Neural cell (in vitro differentiated cells): ENCODE results near the gene NUDT7. TPM values are rescaled to one million over a fixed set of nuclear protein-coding genes. Genes with fewer than 3 reads are reported as not detected.

ENCODE experiments used
- H2AFZ ChIP-seq: fragments of 200-600, 300-800 bp; sonication (generic), shearing (Covaris generic); 2 replicates; pipeline ENCODE4 v1.6.0; 2014; ENCODE audit warnings: low read depth, mild to moderate bottlenecking, antibody characterized with exemption, low read length, moderate library complexity
- H3F3A ChIP-seq: fragments of 200-600 bp; shearing (Covaris generic); 2 replicates; pipeline ENCODE4 v1.6.1; 2016; ENCODE audit warnings: mild to moderate bottlenecking, moderate library complexity, mixed read lengths, antibody characterized with exemption, low read length; ENCODE audit not compliant: insufficient read depth, poor library complexity, severe bottlenecking
- H3K27ac ChIP-seq: fragments of 200-600, 300-800 bp; sonication (generic), shearing (Covaris generic); 2 replicates; pipeline ENCODE4 v1.5.1; 2014; ENCODE audit warnings: mild to moderate bottlenecking, low read length, moderate library complexity
- H3K27me3 ChIP-seq: fragments of 300-800, 200-600 bp; sonication (generic), shearing (Covaris generic); 2 replicates; pipeline ENCODE4 v1.6.0; 2014; ENCODE audit warnings: mild to moderate bottlenecking, low read depth, low read length, moderate library complexity; ENCODE audit not compliant: insufficient read depth
- H3K36me3 ChIP-seq: fragments of 300-800, 200-600 bp; sonication (generic), shearing (Covaris generic); 2 replicates; pipeline ENCODE4 v1.5.1; 2014; ENCODE audit warnings: mild to moderate bottlenecking, antibody characterized with exemption, low read length, moderate library complexity; ENCODE audit not compliant: insufficient read depth
- H3K4me2 ChIP-seq: fragments of 300-800, 200-600 bp; sonication (generic), shearing (Covaris generic); 2 replicates; pipeline ENCODE4 v1.6.0; 2014; ENCODE audit warnings: mild to moderate bottlenecking, low read length
- H3K4me3 ChIP-seq: fragments of 300-800, 200-600 bp; sonication (generic), shearing (Covaris generic); 2 replicates; pipeline ENCODE4 v1.5.1; 2014; ENCODE audit warnings: mild to moderate bottlenecking, low read length, moderate library complexity
- H3K79me2 ChIP-seq: fragments of 200-600 bp; shearing (Covaris generic); replicated peaks from 2 replicates; pipeline ENCODE4 v1.6.0; 2014; ENCODE audit warnings: mild to moderate bottlenecking, low read length, moderate library complexity; ENCODE audit not compliant: insufficient read depth
- H3K9ac ChIP-seq: fragments of 300-800, 200-600 bp; sonication (generic), shearing (Covaris generic); 2 replicates; pipeline ENCODE4 v1.6.1; 2016; ENCODE audit warnings: mild to moderate bottlenecking, low read length, mixed read lengths
- H3K9me2 ChIP-seq: fragments of 200-600 bp; shearing (Covaris generic); 2 replicates; pipeline ENCODE4 v1.6.1; 2016; ENCODE audit warnings: mild to moderate bottlenecking, low read length, mixed read lengths; ENCODE audit not compliant: insufficient read depth
- H3K9me3 ChIP-seq: fragments of 200-600, 300-800 bp; sonication (generic), shearing (Covaris generic); 2 replicates; pipeline ENCODE4 v1.6.1; 2016; ENCODE audit warnings: mild to moderate bottlenecking, mixed run types, low read length, moderate library complexity, mixed read lengths
- H4K20me1 ChIP-seq: fragments of 200-600 bp; shearing (Covaris generic); 2 replicates; pipeline ENCODE4 v1.6.1; 2016; ENCODE audit warnings: mild to moderate bottlenecking, mixed run types; ENCODE audit not compliant: insufficient read depth
- EP300 ChIP-seq: fragments of 450-650 bp; conservative IDR thresholded peaks from 2 replicates; pipeline ENCODE4 v1.6.1; 2014; ENCODE audit warnings: antibody characterized with exemption, mild to moderate bottlenecking, moderate library complexity; ENCODE audit not compliant: poor library complexity, severe bottlenecking
- EZH2 ChIP-seq: fragments of 200-600, 300-800 bp; shearing (Covaris generic), sonication (generic); IDR thresholded peaks from 2 replicates; pipeline ENCODE4 v1.6.1; 2014; ENCODE audit warnings: antibody characterized with exemption, low read length, borderline replicate concordance, mild to moderate bottlenecking; ENCODE audit not compliant: insufficient read depth, poor library complexity, severe bottlenecking
- MXI1 ChIP-seq: fragments of 450-650 bp; conservative IDR thresholded peaks from 2 replicates; pipeline ENCODE4 v1.6.1; 2014; ENCODE audit warnings: antibody characterized with exemption, mild to moderate bottlenecking; ENCODE audit not compliant: poor library complexity, severe bottlenecking
- POLR2AphosphoS5 ChIP-seq: IDR thresholded peaks from 2 replicates; pipeline ENCODE4 v1.6.1; 2012
- RAD21 ChIP-seq: fragments of 450-650 bp; conservative IDR thresholded peaks from 2 replicates; pipeline ENCODE4 v1.6.1; 2014; ENCODE audit warnings: antibody characterized with exemption, mild to moderate bottlenecking, moderate library complexity
- SMC3 ChIP-seq: fragments of 450-650 bp; conservative IDR thresholded peaks from 2 replicates; pipeline ENCODE4 v1.6.1; 2014; ENCODE audit warnings: antibody characterized with exemption, mild to moderate bottlenecking, moderate library complexity; ENCODE audit not compliant: poor library complexity
- TAF1 ChIP-seq: IDR thresholded peaks from 2 replicates; pipeline ENCODE4 v1.6.1; 2012; ENCODE audit warnings: low read depth
- polyA plus RNA-seq: library from polyadenylated mRNA; depleted of rRNA; stranded (reverse); fragments of >200 nt; gene quantifications from 2 replicates; pipeline ENCODE4 v1.2.3, GENCODE V29; 2014
- TF ChIP-seq, protein P1 (sequence below): fragments of 450-650 bp; IDR thresholded peaks from 2 replicates; pipeline ENCODE4 v1.5.1; 2014; ENCODE audit warnings: antibody characterized with exemption, mild to moderate bottlenecking, moderate library complexity; ENCODE audit not compliant: poor library complexity, severe bottlenecking
- TF ChIP-seq, protein P2 (sequence below): IDR thresholded peaks from 2 replicates; pipeline ENCODE4 v1.6.1; 2012; ENCODE audit warnings: borderline replicate concordance

The NUDT7 gene
- polyA plus RNA-seq, 1 donor from 2014 or later, result 13.9 TPM

- Histone ChIP-seq H3F3A (no peaks in the 10 kb centered on the region), H3K9me2 (no peaks in the 10 kb centered on the region), H3K79me2 (no peaks in the 10 kb centered on the region), H2AFZ (no peak overlapping the region), H3K4me2 (no peak overlapping the region), H4K20me1 (no peaks in the 10 kb centered on the region), H3K36me3 (no peaks in the 10 kb centered on the region), H3K27ac (peak overlapping the region; percentile 38), H3K4me3 (peak overlapping the region; percentile 47), H3K27me3 (no peaks in the 10 kb centered on the region), H3K9ac (no peak overlapping the region), H3K9me3 (no peaks in the 10 kb centered on the region)
- no peak for TF ChIP-seq MXI1
- no peak for TF ChIP-seq EP300
- TF ChIP-seq SMC3, result peak; percentile 100
- TF ChIP-seq RAD21, result peak; percentile 100
- no peak for TF ChIP-seq POLR2AphosphoS5
- TF ChIP-seq TAF1, result no peak
- TF ChIP-seq EZH2, result no peak
- TF ChIP-seq, protein P1, sequence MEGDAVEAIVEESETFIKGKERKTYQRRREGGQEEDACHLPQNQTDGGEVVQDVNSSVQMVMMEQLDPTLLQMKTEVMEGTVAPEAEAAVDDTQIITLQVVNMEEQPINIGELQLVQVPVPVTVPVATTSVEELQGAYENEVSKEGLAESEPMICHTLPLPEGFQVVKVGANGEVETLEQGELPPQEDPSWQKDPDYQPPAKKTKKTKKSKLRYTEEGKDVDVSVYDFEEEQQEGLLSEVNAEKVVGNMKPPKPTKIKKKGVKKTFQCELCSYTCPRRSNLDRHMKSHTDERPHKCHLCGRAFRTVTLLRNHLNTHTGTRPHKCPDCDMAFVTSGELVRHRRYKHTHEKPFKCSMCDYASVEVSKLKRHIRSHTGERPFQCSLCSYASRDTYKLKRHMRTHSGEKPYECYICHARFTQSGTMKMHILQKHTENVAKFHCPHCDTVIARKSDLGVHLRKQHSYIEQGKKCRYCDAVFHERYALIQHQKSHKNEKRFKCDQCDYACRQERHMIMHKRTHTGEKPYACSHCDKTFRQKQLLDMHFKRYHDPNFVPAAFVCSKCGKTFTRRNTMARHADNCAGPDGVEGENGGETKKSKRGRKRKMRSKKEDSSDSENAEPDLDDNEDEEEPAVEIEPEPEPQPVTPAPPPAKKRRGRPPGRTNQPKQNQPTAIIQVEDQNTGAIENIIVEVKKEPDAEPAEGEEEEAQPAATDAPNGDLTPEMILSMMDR, result peak; percentile 97
- TF ChIP-seq, protein P2, sequence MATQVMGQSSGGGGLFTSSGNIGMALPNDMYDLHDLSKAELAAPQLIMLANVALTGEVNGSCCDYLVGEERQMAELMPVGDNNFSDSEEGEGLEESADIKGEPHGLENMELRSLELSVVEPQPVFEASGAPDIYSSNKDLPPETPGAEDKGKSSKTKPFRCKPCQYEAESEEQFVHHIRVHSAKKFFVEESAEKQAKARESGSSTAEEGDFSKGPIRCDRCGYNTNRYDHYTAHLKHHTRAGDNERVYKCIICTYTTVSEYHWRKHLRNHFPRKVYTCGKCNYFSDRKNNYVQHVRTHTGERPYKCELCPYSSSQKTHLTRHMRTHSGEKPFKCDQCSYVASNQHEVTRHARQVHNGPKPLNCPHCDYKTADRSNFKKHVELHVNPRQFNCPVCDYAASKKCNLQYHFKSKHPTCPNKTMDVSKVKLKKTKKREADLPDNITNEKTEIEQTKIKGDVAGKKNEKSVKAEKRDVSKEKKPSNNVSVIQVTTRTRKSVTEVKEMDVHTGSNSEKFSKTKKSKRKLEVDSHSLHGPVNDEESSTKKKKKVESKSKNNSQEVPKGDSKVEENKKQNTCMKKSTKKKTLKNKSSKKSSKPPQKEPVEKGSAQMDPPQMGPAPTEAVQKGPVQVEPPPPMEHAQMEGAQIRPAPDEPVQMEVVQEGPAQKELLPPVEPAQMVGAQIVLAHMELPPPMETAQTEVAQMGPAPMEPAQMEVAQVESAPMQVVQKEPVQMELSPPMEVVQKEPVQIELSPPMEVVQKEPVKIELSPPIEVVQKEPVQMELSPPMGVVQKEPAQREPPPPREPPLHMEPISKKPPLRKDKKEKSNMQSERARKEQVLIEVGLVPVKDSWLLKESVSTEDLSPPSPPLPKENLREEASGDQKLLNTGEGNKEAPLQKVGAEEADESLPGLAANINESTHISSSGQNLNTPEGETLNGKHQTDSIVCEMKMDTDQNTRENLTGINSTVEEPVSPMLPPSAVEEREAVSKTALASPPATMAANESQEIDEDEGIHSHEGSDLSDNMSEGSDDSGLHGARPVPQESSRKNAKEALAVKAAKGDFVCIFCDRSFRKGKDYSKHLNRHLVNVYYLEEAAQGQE, result no peak
Observed at GRCh38 chr16:77675464-77676324, 46.6 kb upstream of the NUDT7 start.

- Histone ChIP-seq H4K20me1 (no peaks in the 10 kb centered on the region), H3F3A (no peaks in the 10 kb centered on the region), H3K36me3 (no peaks in the 10 kb centered on the region), H3K27me3 (no peaks in the 10 kb centered on the region), H2AFZ (no peak overlapping the region), H3K4me2 (no peak overlapping the region), H3K4me3 (no peak overlapping the region), H3K9me2 (no peaks in the 10 kb centered on the region), H3K79me2 (no peaks in the 10 kb centered on the region), H3K9me3 (no peaks in the 10 kb centered on the region), H3K9ac (no peak overlapping the region), H3K27ac (no peak overlapping the region)
- TF ChIP-seq EZH2 (no peak), MXI1 (no peak), TAF1 (no peak), POLR2AphosphoS5 (no peak), RAD21 (no peak), SMC3 (no peak), EP300 (no peak)
- TF ChIP-seq, protein P2, result no peak
- TF ChIP-seq, protein P1, result no peak
Observed at GRCh38 chr16:77677129-77677528, 45.2 kb upstream of the NUDT7 start.
